ENCODE data around the gene ARID4B. TPM values are rescaled to one million over a fixed set of nuclear protein-coding genes. Genes with fewer than 3 reads are reported as not detected.

Gene ARID4B
- total RNA-seq, 1 experiment from 2014 or later = 34.0 TPM

GRCh38 chr1:235275223-235275622 lies 52.8 kb downstream of the ARID4B start:
- peak overlapping the region in 1 of 3 experiments; percentile 60; a peak in 2 of 7 replicates for H3K27ac Mint-ChIP-seq

More at GRCh38 chr1:235275223-235275622, 52.8 kb downstream of the ARID4B start:
- no peak overlapping the region for H3K56ac ChIP-seq (ENCODE audit: insufficient read length, low read depth, low read length)
- H2BK120ac ChIP-seq (ENCODE audit: low read depth, low read length, poor library complexity, severe bottlenecking) = no peak overlapping the region
- no peak overlapping the region for H3K27ac ChIP-seq (ENCODE audit: insufficient read length, low read depth, low read length)
- peaks cover 2% of the 10 kb centered on the region; the same call in 1 of the 2 replicates for H3K4me1 ChIP-seq (ENCODE audit: insufficient read depth, low read length)
- no CpG with 5 or more reads among the region's 3 CpGs for WGBS (ENCODE audit: extremely low coverage, insufficient read length, low lambda C conversion rate)
- no peaks in the 10 kb centered on the region for H3K9me3 Mint-ChIP-seq
- no peak overlapping the region for H3K14ac ChIP-seq (ENCODE audit: insufficient read depth, low read length)
- no peak overlapping the region for H3K4ac ChIP-seq (ENCODE audit: low read depth, low read length)
- H4K91ac ChIP-seq (ENCODE audit: insufficient read length, low read depth, low read length) = no peak overlapping the region
- H2BK15ac ChIP-seq (ENCODE audit: low read depth, low read length) = no peak overlapping the region
- H2BK20ac ChIP-seq (ENCODE audit: low read depth, low read length, poor library complexity, severe bottlenecking) = no peak overlapping the region
- no peak overlapping the region for H3K9ac ChIP-seq (ENCODE audit: extremely low read depth, insufficient read length, low read length)
- no peak overlapping the region for H3K4me2 ChIP-seq (ENCODE audit: insufficient read depth, insufficient read length, low read length)
- H3T11ph ChIP-seq (ENCODE audit: low read length) = no peak overlapping the region
- no peaks in the 10 kb centered on the region for H3K23me2 ChIP-seq (ENCODE audit: insufficient read length, low read depth, low read length, poor library complexity, severe bottlenecking)
- no peak overlapping the region for H2BK12ac ChIP-seq (ENCODE audit: insufficient read length, low read depth, low read length)
- H3K79me2 ChIP-seq (ENCODE audit: insufficient read depth, low read length) = peaks cover 23% of the 10 kb centered on the region; the same call in 1 of the 2 replicates
- H3K4me3 Mint-ChIP-seq = no peak overlapping the region
- no peak overlapping the region for H3K23ac ChIP-seq (ENCODE audit: insufficient read length, low read depth, low read length)
- no peaks in the 10 kb centered on the region for H4K20me1 ChIP-seq (ENCODE audit: control insufficient read depth, insufficient read depth, insufficient read length)
- no peaks in the 10 kb centered on the region for H3K27me3 ChIP-seq (ENCODE audit: insufficient read depth, low read length)
- peaks cover 39 to 50% of the 10 kb centered on the region in 2 experiments for H3K4me1 Mint-ChIP-seq
- H3K79me1 ChIP-seq (ENCODE audit: insufficient read depth, low read depth, low read length, poor library complexity, severe bottlenecking) = peaks cover 4% of the 10 kb centered on the region
- H2AFZ ChIP-seq (ENCODE audit: low read length) = no peak overlapping the region
- no peak overlapping the region for H2AK5ac ChIP-seq (ENCODE audit: insufficient read length, low read length)
- no peak overlapping the region for H4K5ac ChIP-seq (ENCODE audit: insufficient read length, low read depth, low read length)
- H3K9me3 ChIP-seq (ENCODE audit: control insufficient read depth, low read depth, low read length) = no peaks in the 10 kb centered on the region
- TF ChIP-seq, protein P1, sequence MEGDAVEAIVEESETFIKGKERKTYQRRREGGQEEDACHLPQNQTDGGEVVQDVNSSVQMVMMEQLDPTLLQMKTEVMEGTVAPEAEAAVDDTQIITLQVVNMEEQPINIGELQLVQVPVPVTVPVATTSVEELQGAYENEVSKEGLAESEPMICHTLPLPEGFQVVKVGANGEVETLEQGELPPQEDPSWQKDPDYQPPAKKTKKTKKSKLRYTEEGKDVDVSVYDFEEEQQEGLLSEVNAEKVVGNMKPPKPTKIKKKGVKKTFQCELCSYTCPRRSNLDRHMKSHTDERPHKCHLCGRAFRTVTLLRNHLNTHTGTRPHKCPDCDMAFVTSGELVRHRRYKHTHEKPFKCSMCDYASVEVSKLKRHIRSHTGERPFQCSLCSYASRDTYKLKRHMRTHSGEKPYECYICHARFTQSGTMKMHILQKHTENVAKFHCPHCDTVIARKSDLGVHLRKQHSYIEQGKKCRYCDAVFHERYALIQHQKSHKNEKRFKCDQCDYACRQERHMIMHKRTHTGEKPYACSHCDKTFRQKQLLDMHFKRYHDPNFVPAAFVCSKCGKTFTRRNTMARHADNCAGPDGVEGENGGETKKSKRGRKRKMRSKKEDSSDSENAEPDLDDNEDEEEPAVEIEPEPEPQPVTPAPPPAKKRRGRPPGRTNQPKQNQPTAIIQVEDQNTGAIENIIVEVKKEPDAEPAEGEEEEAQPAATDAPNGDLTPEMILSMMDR (conservative IDR thresholded peaks at IDR 0.05) = no peak
- no peaks in the 10 kb centered on the region for H3K27me3 Mint-ChIP-seq (ENCODE audit: low read depth)
- H4K8ac ChIP-seq (replicated peaks; ENCODE audit: insufficient read length, low read depth, low read length) = no peak overlapping the region
- DNase-seq = no peak
- no peak overlapping the region for H3K18ac ChIP-seq (ENCODE audit: insufficient read length, low read depth, low read length)
- H3K36me3 Mint-ChIP-seq (ENCODE audit: insufficient read depth in 1 of 3, low read depth in 3 of 3) = no peaks in the 10 kb centered on the region; a peak in 2 of 7 replicates
- H2BK5ac ChIP-seq (ENCODE audit: insufficient read length, low read length) = no peak overlapping the region

Data from H9 (cell line).